Fibroblast of gingiva (primary cell): ENCODE data around the gene FBXO3.

ENCODE experiments used
- DNase-seq: peaks from one replicate; pipeline ENCODE4 v3.0.0-alpha.2; 2011; ENCODE audit warnings: low read depth

Gene FBXO3

GRCh38 chr11:33772870-33773269 is 1.4 kb downstream of the FBXO3 start:
- no peak for DNase-seq

GRCh38 chr11:33772300-33772699 is 2.0 kb downstream of the FBXO3 start:
- no peak for DNase-seq

- no peak for DNase-seq
These were observed 4.1 kb downstream of the FBXO3 start for GRCh38 chr11:33770236-33770635.

GRCh38 chr11:33769542-33769941 is 4.8 kb downstream of the FBXO3 start:
- DNase-seq: no peak

GRCh38 chr11:33767624-33768023 is 6.7 kb downstream of the FBXO3 start:
- DNase-seq: no peak

GRCh38 chr11:33766085-33766484 is 8.2 kb downstream of the FBXO3 start:
- DNase-seq: no peak

GRCh38 chr11:33761471-33761870 is 12.8 kb downstream of the FBXO3 start:
- no peak for DNase-seq

GRCh38 chr11:33753304-33753967 is 20.9 kb downstream of the FBXO3 start:
- peak; percentile 41 for DNase-seq

- DNase-seq: no peak
These were observed 22.4 kb downstream of the FBXO3 start for GRCh38 chr11:33751878-33752277.

- DNase-seq: peak; percentile 47
These were observed 26.3 kb downstream of the FBXO3 start for GRCh38 chr11:33747979-33748378.

GRCh38 chr11:33743291-33743690 is 31.0 kb downstream of the FBXO3 start:
- DNase-seq: no peak

GRCh38 chr11:33742249-33742851 is 32.0 kb downstream of the FBXO3 start:
- no peak for DNase-seq

GRCh38 chr11:33741806-33742205 is 32.5 kb downstream of the FBXO3 start:
- DNase-seq: no peak

GRCh38 chr11:33737362-33737821 is 36.9 kb downstream of the FBXO3 start:
- no peak for DNase-seq

- DNase-seq: peak; percentile 92
These were observed 38.0 kb downstream of the FBXO3 start, which contains the start of gene CD59 for GRCh38 chr11:33736148-33736812. TSS of gene CD59 (minus strand) at chr11:33736423. CDS start at chr11:33722445, 13,978 bp downstream.

- no peak for DNase-seq
These were observed 38.8 kb downstream of the FBXO3 start for GRCh38 chr11:33735271-33736147.

- DNase-seq: peak; percentile 53
These were observed 39.7 kb downstream of the FBXO3 start for GRCh38 chr11:33734441-33735270.

GRCh38 chr11:33733980-33734379 is 40.3 kb downstream of the FBXO3 start:
- no peak for DNase-seq

GRCh38 chr11:33731723-33732531 is 42.4 kb downstream of the FBXO3 start:
- DNase-seq: peak; percentile 31

- no peak for DNase-seq
These were observed 43.6 kb downstream of the FBXO3 start for GRCh38 chr11:33730716-33731115.
